NCI-H2196 treated with DMSO at 0.1 percent for 48 hours (cell line): ENCODE results near the gene BRF1.

Experiments
- DNase-seq: peaks from one replicate; lab custom pipeline; 2025; ENCODE audit not compliant: unreplicated experiment; lab: John Stamatoyannopoulos, UW

BRF1 gene

GRCh38 chr14:105197211-105197641, 103.6 kb downstream of the BRF1 start:
- DNase-seq: no peak

GRCh38 chr14:105196265-105196960, 104.4 kb downstream of the BRF1 start:
- DNase-seq: no peak

- DNase-seq: no peak
Observed at GRCh38 chr14:105195522-105196264, 105.1 kb downstream of the BRF1 start.

- no peak for DNase-seq
Observed at GRCh38 chr14:105195051-105195450, 105.8 kb downstream of the BRF1 start.

- peak; percentile 70 for DNase-seq
Observed at GRCh38 chr14:105193916-105194782, 106.7 kb downstream of the BRF1 start.

- no peak for DNase-seq
Observed at GRCh38 chr14:105192866-105193731, 107.7 kb downstream of the BRF1 start.

GRCh38 chr14:105187935-105188524, 112.8 kb downstream of the BRF1 start:
- DNase-seq: no peak

- DNase-seq: no peak
Observed at GRCh38 chr14:105187116-105187515, 113.7 kb downstream of the BRF1 start.

- DNase-seq: no peak
Observed at GRCh38 chr14:105185973-105186372, 114.8 kb downstream of the BRF1 start.

GRCh38 chr14:105185001-105185400, 115.8 kb downstream of the BRF1 start:
- DNase-seq: no peak

- no peak for DNase-seq
Observed at GRCh38 chr14:105184461-105184860, 116.3 kb downstream of the BRF1 start.

GRCh38 chr14:105182296-105183020, 118.3 kb downstream of the BRF1 start:
- DNase-seq: no peak

GRCh38 chr14:105181549-105182295, 119.1 kb downstream of the BRF1 start:
- no peak for DNase-seq

GRCh38 chr14:105180592-105181548, 119.9 kb downstream of the BRF1 start, which contains the start of gene NUDT14:
TSS of gene NUDT14 (minus strand) at chr14:105181312. CDS start at chr14:105181209, 103 bp downstream.
- DNase-seq: no peak

- DNase-seq: no peak
Observed at GRCh38 chr14:105179191-105179590, 121.6 kb downstream of the BRF1 start.

- DNase-seq: no peak
Observed at GRCh38 chr14:105178868-105179140, 122.0 kb downstream of the BRF1 start.

- DNase-seq: no peak
Observed at GRCh38 chr14:105178069-105178867, 122.5 kb downstream of the BRF1 start.
